GM18861 (cell line): ENCODE measurements around the gene EFNA5.
A peak's percentile ranks its signal among the peaks of the same experiment; 100 is the strongest.
"Not testable (repeated sequence)": the region's sequence is repeated elsewhere in the genome, so short reads cannot be mapped to it uniquely, and the experiment has no call there.

Experiments used
- ATAC-seq: cut with Tn5 transposase; IDR thresholded peaks from one replicate; pipeline ENCODE4 v1.9.1; 2021; ENCODE audit not compliant: unreplicated experiment

Gene EFNA5

GRCh38 chr5:107499237-107499636, 171.5 kb downstream of the EFNA5 start:
- ATAC-seq: no peak

- ATAC-seq: no peak
Measured at GRCh38 chr5:107496466-107496865, 174.3 kb downstream of the EFNA5 start.

- not testable (repeated sequence) for ATAC-seq
Measured at GRCh38 chr5:107494129-107494528, 176.6 kb downstream of the EFNA5 start.

GRCh38 chr5:107487056-107487542, 183.6 kb downstream of the EFNA5 start:
- ATAC-seq: no peak

GRCh38 chr5:107486489-107486888, 184.2 kb downstream of the EFNA5 start:
- peak; percentile 39 for ATAC-seq

GRCh38 chr5:107485184-107485583, 185.6 kb downstream of the EFNA5 start:
- peak; percentile 66 for ATAC-seq

GRCh38 chr5:107484281-107484680, 186.5 kb downstream of the EFNA5 start:
- no peak for ATAC-seq

GRCh38 chr5:107483231-107484024, 187.3 kb downstream of the EFNA5 start:
- ATAC-seq: no peak

GRCh38 chr5:107478068-107478641, 192.6 kb downstream of the EFNA5 start:
- ATAC-seq: no peak

- ATAC-seq: no peak
Measured at GRCh38 chr5:107477492-107477891, 193.2 kb downstream of the EFNA5 start.

- ATAC-seq: peak; percentile 81
Measured at GRCh38 chr5:107476783-107477182, 194.0 kb downstream of the EFNA5 start.

GRCh38 chr5:107474716-107475489, 195.8 kb downstream of the EFNA5 start:
- peak; percentile 58 for ATAC-seq

GRCh38 chr5:107474361-107474715, 196.4 kb downstream of the EFNA5 start:
- no peak for ATAC-seq

- ATAC-seq: no peak
Measured at GRCh38 chr5:107472620-107473064, 198.1 kb downstream of the EFNA5 start.

- no peak for ATAC-seq
Measured at GRCh38 chr5:107470295-107470582, 200.5 kb downstream of the EFNA5 start.

- no peak for ATAC-seq
Measured at GRCh38 chr5:107469485-107470294, 201.0 kb downstream of the EFNA5 start.

GRCh38 chr5:107469064-107469463, 201.7 kb downstream of the EFNA5 start:
- ATAC-seq: no peak

GRCh38 chr5:107468276-107468675, 202.5 kb downstream of the EFNA5 start:
- ATAC-seq: no peak

- ATAC-seq: no peak
Measured at GRCh38 chr5:107467137-107467932, 203.4 kb downstream of the EFNA5 start.

- no peak for ATAC-seq
Measured at GRCh38 chr5:107466233-107466769, 204.4 kb downstream of the EFNA5 start.
